GM12874 (cell line): ENCODE measurements around the gene RALGAPA1.

Experiments
- CTCF ChIP-seq: IDR thresholded peaks from 2 replicates; pipeline ENCODE4 v1.5.1; 2011; ENCODE audit warnings: low read depth, mild to moderate bottlenecking, control low read depth, low read length, moderate library complexity; ENCODE audit not compliant: insufficient read depth

The RALGAPA1 gene

GRCh38 chr14:35696119-35696518 is 113.0 kb downstream of the RALGAPA1 start:
- no peak for TF ChIP-seq CTCF

- TF ChIP-seq CTCF = no peak
Measured at GRCh38 chr14:35695647-35696046, 113.4 kb downstream of the RALGAPA1 start.

- TF ChIP-seq CTCF = no peak
Measured at GRCh38 chr14:35695072-35695471, 114.0 kb downstream of the RALGAPA1 start.

GRCh38 chr14:35689000-35689460 is 120.1 kb downstream of the RALGAPA1 start:
- no peak for TF ChIP-seq CTCF

GRCh38 chr14:35688126-35688826 is 120.8 kb downstream of the RALGAPA1 start:
- no peak for TF ChIP-seq CTCF

GRCh38 chr14:35687335-35687939 is 121.7 kb downstream of the RALGAPA1 start:
- TF ChIP-seq CTCF = peak; percentile 52; the same call in 1 of the 2 replicates

- TF ChIP-seq CTCF = no peak
Measured at GRCh38 chr14:35682802-35683201, 126.3 kb downstream of the RALGAPA1 start.
